DMS153 treated with DMSO at 0.1 percent for 48 hours (cell line): ENCODE measurements around the gene BLVRB.
"Not testable (repeated sequence)": the region's sequence is repeated elsewhere in the genome, so short reads cannot be mapped to it uniquely, and the experiment has no call there.

ENCODE experiments used
- DNase-seq: peaks from one replicate; lab custom pipeline; 2025; ENCODE audit not compliant: unreplicated experiment; lab: John Stamatoyannopoulos, UW

Gene BLVRB

GRCh38 chr19:40423938-40424337, 41.6 kb downstream of the BLVRB start:
- DNase-seq: no peak

GRCh38 chr19:40422748-40423566, 42.6 kb downstream of the BLVRB start:
- DNase-seq: no peak

- no peak for DNase-seq
These were observed 43.4 kb downstream of the BLVRB start for GRCh38 chr19:40421993-40422747.

GRCh38 chr19:40420766-40421765, 44.5 kb downstream of the BLVRB start:
- DNase-seq: peak; percentile 84

- DNase-seq: no peak
These were observed 45.1 kb downstream of the BLVRB start for GRCh38 chr19:40420451-40420765.

GRCh38 chr19:40419780-40420179, 45.8 kb downstream of the BLVRB start:
- no peak for DNase-seq

- no peak for DNase-seq
These were observed 46.4 kb downstream of the BLVRB start for GRCh38 chr19:40419066-40419612.

- DNase-seq: no peak
These were observed 47.5 kb downstream of the BLVRB start for GRCh38 chr19:40418040-40418439.

GRCh38 chr19:40417643-40417981, 47.9 kb downstream of the BLVRB start:
- no peak for DNase-seq

- no peak for DNase-seq
These were observed 48.5 kb downstream of the BLVRB start for GRCh38 chr19:40416918-40417642.

GRCh38 chr19:40415768-40416167, 49.8 kb downstream of the BLVRB start:
- DNase-seq: no peak

- DNase-seq: no peak
These were observed 50.7 kb downstream of the BLVRB start for GRCh38 chr19:40414542-40415535.

GRCh38 chr19:40413291-40413845, 52.2 kb downstream of the BLVRB start, which contains the start of gene PRX:
Gene PRX (minus strand): TSS chr19:40413378. CDS start chr19:40407932, 5,446 bp downstream.
- DNase-seq: no peak

- DNase-seq: no peak
These were observed 52.7 kb downstream of the BLVRB start for GRCh38 chr19:40412866-40413265.

- DNase-seq: no peak
These were observed 53.5 kb downstream of the BLVRB start for GRCh38 chr19:40411958-40412499.

- no peak for DNase-seq
These were observed 54.3 kb downstream of the BLVRB start for GRCh38 chr19:40411125-40411842.

- DNase-seq: no peak
These were observed 55.5 kb downstream of the BLVRB start for GRCh38 chr19:40410030-40410389.

- DNase-seq: not testable (repeated sequence)
These were observed 57.0 kb downstream of the BLVRB start for GRCh38 chr19:40408598-40408925.
